GM12878 (cell line): ENCODE results near the gene NDOR1. TPM values are rescaled to one million over a fixed set of nuclear protein-coding genes. Genes with fewer than 3 reads are reported as not detected.

Experiments
- GATAD2B ChIP-seq: fragments of 450-650 bp; conservative IDR thresholded peaks from 2 replicates; pipeline ENCODE4 v1.6.1; 2017; ENCODE audit warnings: low read depth, mild to moderate bottlenecking, moderate library complexity
- HDAC2 ChIP-seq: fragments of 200-600 bp; sonication (generic); IDR thresholded peaks from 2 replicates; pipeline ENCODE4 v1.6.1; 2017
- IKZF2 ChIP-seq, 2 experiments: fragments of 450-650 bp; IDR thresholded peaks; 2 replicates each; pipeline ENCODE4 v1.6.1; 2017; ENCODE audit warnings: mild to moderate bottlenecking in 2 of 2, moderate library complexity in 2 of 2
- MEF2B ChIP-seq: fragments of 450-650 bp; IDR thresholded peaks from 2 replicates; pipeline ENCODE4 v1.6.1; 2018; ENCODE audit warnings: mild to moderate bottlenecking, moderate library complexity; ENCODE audit not compliant: partially characterized antibody, poor library complexity, severe bottlenecking
- MXI1 ChIP-seq: fragments of 150-350 bp; IDR thresholded peaks from 2 replicates; pipeline ENCODE4 v1.6.1; 2011; ENCODE audit warnings: low read depth, mild to moderate bottlenecking, inconsistent platforms, low read length, improper control_type of control experiment
- POU2F2 ChIP-seq: IDR thresholded peaks from 3 replicates; pipeline ENCODE4 v1.6.1; 2011; ENCODE audit warnings: low read depth, mild to moderate bottlenecking, low read length, borderline replicate concordance
- TARDBP ChIP-seq: IDR thresholded peaks from 2 replicates; pipeline ENCODE4 v1.6.1; 2016; ENCODE audit warnings: borderline replicate concordance
- polyA plus RNA-seq, 11 experiments: library from polyadenylated mRNA; depleted of rRNA in 4 of 11; unstranded in 6 of 11; stranded (reverse) in 5 of 11; fragments of >200 nt; fragmentation: Nextera tagmentation in 4 of 11; fragmentation: Illumina TruSeq in 1 of 11; extraction: Ambion mirVana in 4 of 11; extraction: Trizol in 1 of 11; gene quantifications; 1 replicate in 1 of 11; 2 replicates in 10 of 11; pipeline versions ENCODE4 v1.2.1 to v1.2.3, GENCODE V29; 2011 to 2016; ENCODE audit warnings: inconsistent platforms in 2 of 11, missing spikeins in 2 of 11, low read depth in 1 of 11
- total RNA-seq, 4 experiments: library from RNA; depleted of rRNA in 3 of 4; stranded (reverse); fragments of >200 nt in 3 of 4; fragmentation: Illumina TruSeq in 1 of 4; extraction: Trizol in 1 of 4; gene quantifications; 2 replicates each; pipeline versions ENCODE4 v1.2.1 to v1.2.3, GENCODE V29; 2013 to 2021
- TF ChIP-seq, protein P1 (sequence below), 3 experiments: IDR thresholded peaks in 2 of 3; conservative IDR thresholded peaks in 1 of 3; 2 replicates each; pipeline ENCODE4 v1.5.1; 2011; ENCODE audit warnings: low read depth in 3 of 3, low read length in 3 of 3, mild to moderate bottlenecking in 3 of 3, control low read depth in 2 of 3, moderate library complexity in 2 of 3, inconsistent platforms in 1 of 3, mixed read lengths in 1 of 3; ENCODE audit not compliant: control insufficient read depth in 2 of 3, insufficient read depth in 1 of 3; ENCODE audit errors: extremely low read depth in 1 of 3
- TF ChIP-seq, protein P2 (sequence below): fragments of 450-650 bp; conservative IDR thresholded peaks from 2 replicates; pipeline ENCODE4 v1.6.1; 2017; ENCODE audit warnings: mild to moderate bottlenecking, moderate library complexity

NDOR1 gene
- total and polyA plus RNA-seq, 10 of the 15 experiments (the other 5 are each of a cell fraction or from before 2014, with no cell fraction given), result 0.04 to 32.9 (median 11.1) TPM

DNA sequence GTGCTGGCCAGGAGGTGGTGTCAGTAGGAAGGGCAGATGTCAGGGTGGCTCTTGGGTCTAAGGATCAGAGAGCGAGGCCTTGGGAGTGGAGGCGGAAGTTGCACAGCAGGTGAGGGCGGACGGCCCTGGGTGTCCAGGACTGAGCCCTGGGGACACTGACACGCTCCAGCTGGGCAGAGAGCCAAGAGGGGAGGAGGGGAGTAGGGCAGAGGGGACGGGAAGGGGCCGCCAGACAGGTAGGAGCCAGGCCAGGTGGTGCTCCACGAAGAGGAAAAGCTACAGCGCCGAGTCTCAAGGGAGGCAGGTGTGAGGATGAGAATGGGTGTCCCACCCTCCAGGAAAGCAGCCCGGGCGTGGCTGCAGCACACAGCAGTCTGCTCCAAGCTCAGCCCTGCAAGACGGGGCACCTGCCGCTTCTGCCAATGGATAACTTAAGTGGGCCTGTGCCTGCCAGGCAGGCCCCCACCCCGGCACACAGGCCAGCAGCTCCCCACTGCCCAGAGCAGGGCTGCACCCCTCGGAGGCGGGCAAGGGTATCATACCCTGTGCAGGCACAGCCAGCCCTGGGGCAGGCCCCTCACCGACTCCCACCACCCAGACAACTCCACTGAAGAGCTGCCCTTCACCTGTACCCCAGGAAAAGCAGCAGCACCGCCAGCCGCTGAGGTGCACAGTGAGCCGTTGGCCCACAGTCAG is 9.8 kb upstream of the NDOR1 start (continued):
- TF ChIP-seq TARDBP, result no peak
- no peak for TF ChIP-seq IKZF2 (IDR thresholded peaks at IDR 0.05)
- TF ChIP-seq MEF2B, result no peak
- TF ChIP-seq, protein P1, sequence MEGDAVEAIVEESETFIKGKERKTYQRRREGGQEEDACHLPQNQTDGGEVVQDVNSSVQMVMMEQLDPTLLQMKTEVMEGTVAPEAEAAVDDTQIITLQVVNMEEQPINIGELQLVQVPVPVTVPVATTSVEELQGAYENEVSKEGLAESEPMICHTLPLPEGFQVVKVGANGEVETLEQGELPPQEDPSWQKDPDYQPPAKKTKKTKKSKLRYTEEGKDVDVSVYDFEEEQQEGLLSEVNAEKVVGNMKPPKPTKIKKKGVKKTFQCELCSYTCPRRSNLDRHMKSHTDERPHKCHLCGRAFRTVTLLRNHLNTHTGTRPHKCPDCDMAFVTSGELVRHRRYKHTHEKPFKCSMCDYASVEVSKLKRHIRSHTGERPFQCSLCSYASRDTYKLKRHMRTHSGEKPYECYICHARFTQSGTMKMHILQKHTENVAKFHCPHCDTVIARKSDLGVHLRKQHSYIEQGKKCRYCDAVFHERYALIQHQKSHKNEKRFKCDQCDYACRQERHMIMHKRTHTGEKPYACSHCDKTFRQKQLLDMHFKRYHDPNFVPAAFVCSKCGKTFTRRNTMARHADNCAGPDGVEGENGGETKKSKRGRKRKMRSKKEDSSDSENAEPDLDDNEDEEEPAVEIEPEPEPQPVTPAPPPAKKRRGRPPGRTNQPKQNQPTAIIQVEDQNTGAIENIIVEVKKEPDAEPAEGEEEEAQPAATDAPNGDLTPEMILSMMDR (IDR thresholded peaks at IDR 0.05 in 2 of 3, conservative IDR thresholded peaks at IDR 0.05 in 1 of 3; ENCODE audit: control insufficient read depth in 2 of 3, extremely low read depth in 1 of 3, insufficient read depth in 1 of 3, low read depth in 3 of 3, low read length in 3 of 3), result no peak
- no peak for TF ChIP-seq MXI1
- TF ChIP-seq, protein P2, sequence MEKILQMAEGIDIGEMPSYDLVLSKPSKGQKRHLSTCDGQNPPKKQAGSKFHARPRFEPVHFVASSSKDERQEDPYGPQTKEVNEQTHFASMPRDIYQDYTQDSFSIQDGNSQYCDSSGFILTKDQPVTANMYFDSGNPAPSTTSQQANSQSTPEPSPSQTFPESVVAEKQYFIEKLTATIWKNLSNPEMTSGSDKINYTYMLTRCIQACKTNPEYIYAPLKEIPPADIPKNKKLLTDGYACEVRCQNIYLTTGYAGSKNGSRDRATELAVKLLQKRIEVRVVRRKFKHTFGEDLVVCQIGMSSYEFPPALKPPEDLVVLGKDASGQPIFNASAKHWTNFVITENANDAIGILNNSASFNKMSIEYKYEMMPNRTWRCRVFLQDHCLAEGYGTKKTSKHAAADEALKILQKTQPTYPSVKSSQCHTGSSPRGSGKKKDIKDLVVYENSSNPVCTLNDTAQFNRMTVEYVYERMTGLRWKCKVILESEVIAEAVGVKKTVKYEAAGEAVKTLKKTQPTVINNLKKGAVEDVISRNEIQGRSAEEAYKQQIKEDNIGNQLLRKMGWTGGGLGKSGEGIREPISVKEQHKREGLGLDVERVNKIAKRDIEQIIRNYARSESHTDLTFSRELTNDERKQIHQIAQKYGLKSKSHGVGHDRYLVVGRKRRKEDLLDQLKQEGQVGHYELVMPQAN, result no peak
- no peak for TF ChIP-seq GATAD2B
- no peak for TF ChIP-seq POU2F2
- TF ChIP-seq HDAC2, result no peak
- TF ChIP-seq, all 136 proteins: peak for 0
